ENCODE measurements around the gene SMLR1.

DNA sequence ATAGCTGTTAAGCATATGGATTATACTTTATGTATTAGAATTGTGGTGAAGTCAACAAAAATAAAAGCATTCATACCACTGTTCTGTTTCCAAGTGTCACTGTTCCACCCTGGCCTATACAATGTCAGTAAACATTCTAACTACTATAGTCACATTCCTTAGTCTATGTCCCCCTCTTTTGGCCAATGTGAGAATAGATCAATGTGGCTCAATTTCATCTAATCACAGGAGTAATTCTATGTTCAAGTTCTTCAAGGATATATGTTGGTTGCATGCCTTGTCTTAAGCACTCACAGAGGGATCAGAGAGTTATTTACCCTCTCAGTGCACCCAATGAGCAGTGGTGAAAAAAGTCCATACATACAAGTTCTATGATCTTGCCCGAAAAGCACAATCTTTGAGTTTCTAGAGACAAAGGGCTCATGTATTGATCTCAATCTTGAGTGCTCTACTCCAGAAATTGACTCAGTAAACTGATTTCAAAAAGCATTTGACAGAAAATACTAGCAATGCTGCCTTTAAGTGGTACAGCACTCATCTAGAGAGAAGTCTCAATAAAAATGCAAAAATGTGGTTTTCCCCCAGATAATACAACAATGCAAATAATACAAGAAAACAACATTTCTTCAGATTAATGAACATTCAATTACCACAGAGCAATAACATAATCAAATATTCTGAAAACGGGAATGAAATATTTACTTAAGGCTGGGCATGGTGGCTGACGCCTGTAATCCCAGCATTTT is 16.5 kb downstream of the SMLR1 start:
- TF ChIP-seq, protein P1, sequence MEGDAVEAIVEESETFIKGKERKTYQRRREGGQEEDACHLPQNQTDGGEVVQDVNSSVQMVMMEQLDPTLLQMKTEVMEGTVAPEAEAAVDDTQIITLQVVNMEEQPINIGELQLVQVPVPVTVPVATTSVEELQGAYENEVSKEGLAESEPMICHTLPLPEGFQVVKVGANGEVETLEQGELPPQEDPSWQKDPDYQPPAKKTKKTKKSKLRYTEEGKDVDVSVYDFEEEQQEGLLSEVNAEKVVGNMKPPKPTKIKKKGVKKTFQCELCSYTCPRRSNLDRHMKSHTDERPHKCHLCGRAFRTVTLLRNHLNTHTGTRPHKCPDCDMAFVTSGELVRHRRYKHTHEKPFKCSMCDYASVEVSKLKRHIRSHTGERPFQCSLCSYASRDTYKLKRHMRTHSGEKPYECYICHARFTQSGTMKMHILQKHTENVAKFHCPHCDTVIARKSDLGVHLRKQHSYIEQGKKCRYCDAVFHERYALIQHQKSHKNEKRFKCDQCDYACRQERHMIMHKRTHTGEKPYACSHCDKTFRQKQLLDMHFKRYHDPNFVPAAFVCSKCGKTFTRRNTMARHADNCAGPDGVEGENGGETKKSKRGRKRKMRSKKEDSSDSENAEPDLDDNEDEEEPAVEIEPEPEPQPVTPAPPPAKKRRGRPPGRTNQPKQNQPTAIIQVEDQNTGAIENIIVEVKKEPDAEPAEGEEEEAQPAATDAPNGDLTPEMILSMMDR (IDR thresholded peaks at IDR 0.05; ENCODE audit: low read depth, low read length): peak; percentile 68
- no peak for TF ChIP-seq EZH2phosphoT487 (IDR thresholded peaks at IDR 0.05; ENCODE audit: low read depth)

Measured in OCI-LY3 (cell line).